HepG2 (cell line): ENCODE measurements around the gene FRMD4A. TPM values are rescaled to one million over a fixed set of nuclear protein-coding genes. Genes with fewer than 3 reads are reported as not detected.

ENCODE experiments used
- ZBTB20 ChIP-seq: sonication (generic); formaldehyde crosslinking; IDR thresholded peaks from 2 replicates; pipeline ENCODE4 v1.8.1; 2023; ENCODE audit warnings: missing genetic modification reagents, low read depth, mild to moderate bottlenecking, borderline replicate concordance
- ZNF790 ChIP-seq: sonication (generic); formaldehyde crosslinking; IDR thresholded peaks from 2 replicates; pipeline ENCODE4 v1.8.0; 2022; ENCODE audit warnings: missing genetic modification reagents, mild to moderate bottlenecking, borderline replicate concordance
- polyA plus RNA-seq, 8 experiments: library from polyadenylated mRNA; depleted of rRNA in 3 of 8; stranded (reverse) in 7 of 8; unstranded in 1 of 8; fragments of >200 nt; fragmentation: Illumina TruSeq in 4 of 8; extraction: Trizol in 4 of 8; gene quantifications; 2 replicates each; pipeline versions ENCODE4 v1.2.1 to v1.2.3, GENCODE V29; 2011 to 2016; ENCODE audit warnings: low read depth in 4 of 8, missing spikeins in 1 of 8, mixed read lengths in 1 of 8; ENCODE audit not compliant: insufficient read depth in 1 of 8
- small RNA-seq, 3 experiments: library from RNA; depleted of rRNA; stranded (forward); fragments of <200 nt; gene quantifications; one replicate each; pipeline ENCODE3, GENCODE V24; 2012; ENCODE audit warnings: low read depth in 2 of 3, low replicate concordance in 1 of 3; ENCODE audit not compliant: insufficient read length in 3 of 3, insufficient read depth in 2 of 3
- total RNA-seq, 5 experiments: library from RNA; depleted of rRNA; stranded (reverse); fragments of >200 nt; fragmentation: Illumina TruSeq; extraction: Trizol; gene quantifications; 2 replicates each; pipeline ENCODE4 v1.2.3, GENCODE V29; 2016; ENCODE audit warnings: low read depth in 1 of 5
- TF ChIP-seq, protein P1 (sequence below): sonication (generic); formaldehyde crosslinking; IDR thresholded peaks from 2 replicates; pipeline ENCODE4 v1.5.0; 2020; ENCODE audit warnings: missing genetic modification reagents, mild to moderate bottlenecking, borderline replicate concordance

The FRMD4A gene
- total and polyA plus RNA-seq, 2 of the 13 experiments (the other 11 are each of a cell fraction or from before 2014, with no cell fraction given), result 0.09 to 0.26 TPM

DNA sequence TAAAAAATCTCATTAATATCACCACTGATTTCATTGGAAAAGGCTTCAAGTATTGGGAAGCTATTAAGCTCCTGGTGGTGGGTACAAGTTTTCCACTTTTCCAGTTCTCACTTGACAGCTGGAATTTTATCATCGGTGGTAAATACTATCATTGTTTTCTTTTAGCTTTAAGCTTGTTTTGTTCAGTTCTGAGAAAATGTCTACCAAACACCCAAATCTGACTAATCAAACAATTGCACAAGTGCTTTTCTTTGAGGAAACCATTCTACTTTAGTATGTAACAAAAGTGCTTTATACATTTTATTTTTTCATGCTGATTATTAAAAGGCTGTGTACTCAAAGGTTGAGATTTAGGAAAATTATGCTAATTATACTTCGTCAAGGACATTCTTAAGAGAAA, 736.1 kb downstream of the FRMD4A start (continued):
- TF ChIP-seq, protein P1, sequence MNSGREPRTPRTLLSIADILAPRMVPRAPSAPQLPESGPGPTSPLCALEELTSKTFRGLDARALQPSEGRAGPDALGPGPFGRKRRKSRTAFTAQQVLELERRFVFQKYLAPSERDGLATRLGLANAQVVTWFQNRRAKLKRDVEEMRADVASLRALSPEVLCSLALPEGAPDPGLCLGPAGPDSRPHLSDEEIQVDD (CRISPR knock-in tag), result no peak
- no peak for TF ChIP-seq ZBTB20 (CRISPR knock-in tag)
- no peak for TF ChIP-seq ZNF790 (CRISPR knock-in tag)
- TF ChIP-seq, all 625 proteins: peak for 0

Small RNA genes within 50 kb of the gene (small RNA-seq; reads per million reads assigned to genes)
- 0 reads per million in 3 experiments for gene RNA5SP301
